Kidney epithelial cell (primary cell): ENCODE measurements around the gene AGBL1. TPM values are rescaled to one million over a fixed set of nuclear protein-coding genes. Genes with fewer than 3 reads are reported as not detected.

ENCODE experiments used
- DNase-seq: peaks from one replicate; pipeline ENCODE4 v3.0.0-alpha.2; 2010; ENCODE audit warnings: low read depth
- H3K27me3 ChIP-seq: 2 replicates; pipeline ENCODE4 v1.6.0; 2011; ENCODE audit warnings: low read length; ENCODE audit not compliant: control insufficient read depth, insufficient read depth
- H3K36me3 ChIP-seq: 2 replicates; pipeline ENCODE4 v1.5.1; 2011; ENCODE audit warnings: low read length; ENCODE audit not compliant: control insufficient read depth, insufficient read depth
- H3K4me3 ChIP-seq: 2 replicates; pipeline ENCODE4 v1.5.1; 2011; ENCODE audit warnings: low read depth, mild to moderate bottlenecking, control low read depth, low read length
- CTCF ChIP-seq: IDR thresholded peaks from 2 replicates; pipeline ENCODE4 v1.5.1; 2011; ENCODE audit warnings: mild to moderate bottlenecking, moderate library complexity, low read length, control low read depth, inconsistent platforms; ENCODE audit not compliant: insufficient read depth, poor library complexity, severe bottlenecking
- total RNA-seq: library from RNA; depleted of rRNA; stranded (reverse); fragments of >200 nt; gene quantifications from 2 replicates; pipeline ENCODE4 v1.2.3, GENCODE V29; 2015

AGBL1 gene
- total RNA-seq, 1 donor from 2014 or later: not detected

- no peak for TF ChIP-seq CTCF
- H3K27me3 ChIP-seq: no peaks in the 10 kb centered on the region
These were observed 889.7 kb downstream of the AGBL1 start for GRCh38 chr15:86969364-86969763.

GRCh38 chr15:86973284-86973844 lies 893.7 kb downstream of the AGBL1 start:
- no peaks in the 10 kb centered on the region for H3K27me3 ChIP-seq
- H3K36me3 ChIP-seq: no peaks in the 10 kb centered on the region
- no peak for TF ChIP-seq CTCF
- DNase-seq: no peak
- no peak overlapping the region for H3K4me3 ChIP-seq

More at GRCh38 chr15:86969364-86969763, 889.7 kb downstream of the AGBL1 start:
- Histone ChIP-seq H3K4me3 (no peak overlapping the region), H3K36me3 (no peaks in the 10 kb centered on the region)
- no peak for DNase-seq

GRCh38 chr15:86988033-86988432 lies 908.4 kb downstream of the AGBL1 start:
- Histone ChIP-seq H3K36me3 (no peaks in the 10 kb centered on the region), H3K27me3 (no peaks in the 10 kb centered on the region), H3K4me3 (no peak overlapping the region)
- no peak for TF ChIP-seq CTCF
- DNase-seq: no peak

GRCh38 chr15:87021751-87022150 lies 942.1 kb downstream of the AGBL1 start:
- no peak for DNase-seq
- Histone ChIP-seq H3K27me3 (no peaks in the 10 kb centered on the region), H3K4me3 (no peak overlapping the region), H3K36me3 (no peaks in the 10 kb centered on the region)
- no peak for TF ChIP-seq CTCF

- Histone ChIP-seq H3K27me3 (no peaks in the 10 kb centered on the region), H3K4me3 (no peak overlapping the region), H3K36me3 (no peaks in the 10 kb centered on the region)
- TF ChIP-seq CTCF: no peak
- DNase-seq: no peak
These were observed 952.0 kb downstream of the AGBL1 start for GRCh38 chr15:87031540-87032230.

GRCh38 chr15:87032295-87032694 lies 952.6 kb downstream of the AGBL1 start:
- TF ChIP-seq CTCF: no peak
- H3K27me3 ChIP-seq: no peaks in the 10 kb centered on the region

More at GRCh38 chr15:87032295-87032694, 952.6 kb downstream of the AGBL1 start:
- Histone ChIP-seq H3K4me3 (no peak overlapping the region), H3K36me3 (no peaks in the 10 kb centered on the region)
- DNase-seq: no peak
